Keratinocyte (primary cell): Measurements from ENCODE around the gene TOR3A.

Experiments
- EZH2 ChIP-seq: IDR thresholded peaks from one replicate; pipeline ENCODE4 v1.6.1; 2012; ENCODE audit warnings: inconsistent platforms, mild to moderate bottlenecking, low read length, moderate library complexity
- TF ChIP-seq, protein P1 (sequence below), 3 experiments: IDR thresholded peaks in 1 of 3; conservative IDR thresholded peaks in 1 of 3; optimal IDR thresholded peaks in 1 of 3; 2 replicates in 2 of 3; 3 replicates in 1 of 3; pipeline versions ENCODE3 to v1.5.1; 2011; ENCODE audit warnings: low read length in 3 of 3, mild to moderate bottlenecking in 3 of 3, moderate library complexity in 2 of 3, control low read depth in 1 of 3, inconsistent platforms in 1 of 3; ENCODE audit not compliant: insufficient read depth in 2 of 3; ENCODE audit errors: extremely low read depth in 1 of 3

DNA sequence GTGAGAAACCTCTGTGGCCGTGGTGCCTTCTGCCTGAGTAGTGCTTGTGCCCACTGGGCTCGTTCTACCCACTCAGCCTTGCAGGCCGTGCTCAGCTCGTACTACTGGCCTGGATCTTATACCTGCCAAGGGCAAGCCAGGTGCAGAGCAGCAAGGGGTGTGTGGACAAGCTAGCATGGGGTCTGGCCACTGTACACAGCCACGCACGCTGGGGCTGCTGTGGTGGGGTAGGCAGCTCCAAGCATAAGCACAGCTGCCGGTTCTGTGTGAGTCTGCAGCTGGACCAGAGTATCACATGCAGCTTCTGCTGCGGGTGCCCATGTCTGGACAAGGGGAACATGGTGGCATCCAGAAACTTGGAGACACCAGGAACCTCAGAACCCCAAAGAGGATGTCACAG, 39.8 kb upstream of the TOR3A start:
- TF ChIP-seq, protein P1, sequence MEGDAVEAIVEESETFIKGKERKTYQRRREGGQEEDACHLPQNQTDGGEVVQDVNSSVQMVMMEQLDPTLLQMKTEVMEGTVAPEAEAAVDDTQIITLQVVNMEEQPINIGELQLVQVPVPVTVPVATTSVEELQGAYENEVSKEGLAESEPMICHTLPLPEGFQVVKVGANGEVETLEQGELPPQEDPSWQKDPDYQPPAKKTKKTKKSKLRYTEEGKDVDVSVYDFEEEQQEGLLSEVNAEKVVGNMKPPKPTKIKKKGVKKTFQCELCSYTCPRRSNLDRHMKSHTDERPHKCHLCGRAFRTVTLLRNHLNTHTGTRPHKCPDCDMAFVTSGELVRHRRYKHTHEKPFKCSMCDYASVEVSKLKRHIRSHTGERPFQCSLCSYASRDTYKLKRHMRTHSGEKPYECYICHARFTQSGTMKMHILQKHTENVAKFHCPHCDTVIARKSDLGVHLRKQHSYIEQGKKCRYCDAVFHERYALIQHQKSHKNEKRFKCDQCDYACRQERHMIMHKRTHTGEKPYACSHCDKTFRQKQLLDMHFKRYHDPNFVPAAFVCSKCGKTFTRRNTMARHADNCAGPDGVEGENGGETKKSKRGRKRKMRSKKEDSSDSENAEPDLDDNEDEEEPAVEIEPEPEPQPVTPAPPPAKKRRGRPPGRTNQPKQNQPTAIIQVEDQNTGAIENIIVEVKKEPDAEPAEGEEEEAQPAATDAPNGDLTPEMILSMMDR (optimal IDR thresholded peaks at IDR 0.05 in 1 of 3, IDR thresholded peaks at IDR 0.05 in 1 of 3, conservative IDR thresholded peaks at IDR 0.05 in 1 of 3; ENCODE audit: extremely low read depth in 1 of 3, insufficient read depth in 2 of 3, low read length in 3 of 3): no peak
- TF ChIP-seq EZH2: no peak
